ENCODE measurements around the gene ARL14EP. TPM values are rescaled to one million over a fixed set of nuclear protein-coding genes. Genes with fewer than 3 reads are reported as not detected.

The ARL14EP gene
- 12.1 and 17.7 TPM in 2 replicates for total RNA-seq

GRCh38 chr11:30322826-30323710 is at the start of gene ARL14EP:
ARL14EP (plus strand) TSS chr11:30323104; CDS start chr11:30330949, 7,845 bp downstream.

Other genes with a start within 250 kb of the ARL14EP start
- gene FSHB, start 92.1 kb upstream of the ARL14EP start, total RNA-seq, result not detected in 2 replicates